Activated T-cell treated with anti-CD3 and anti-CD28 coated beads, Interleukin-2, amount 50 U/mL, for 24 hours (primary cell): ENCODE data around the gene PANK3.

Experiments used
- DNase-seq: peaks from one replicate; pipeline ENCODE4 v3.0.0-alpha.2; 2020
- H3K27ac Mint-ChIP-seq: 2 replicates; pipeline ENCODE4 v1.8.0; 2020; ENCODE audit warnings: mild to moderate bottlenecking, mixed read lengths
- H3K27me3 Mint-ChIP-seq: 2 replicates; pipeline ENCODE4 v1.8.0; 2020; ENCODE audit warnings: mixed read lengths
- H3K36me3 Mint-ChIP-seq: 2 replicates; pipeline ENCODE4 v1.8.0; 2020; ENCODE audit warnings: low read depth, mixed read lengths
- H3K4me1 Mint-ChIP-seq: 2 replicates; pipeline ENCODE4 v1.8.0; 2020; ENCODE audit warnings: low read depth, mixed read lengths
- H3K4me3 Mint-ChIP-seq: 2 replicates; pipeline ENCODE4 v1.8.0; 2020; ENCODE audit warnings: mild to moderate bottlenecking, moderate library complexity, mixed read lengths
- H3K9me3 Mint-ChIP-seq: 2 replicates; pipeline ENCODE4 v1.8.0; 2020; ENCODE audit warnings: mixed read lengths

Gene PANK3

GRCh38 chr5:168578538-168579487 lies at the start of gene PANK3:
TSS of gene PANK3 (minus strand) at chr5:168579368. CDS start at chr5:168579283, 85 bp downstream.
- peaks cover 43% of the 10 kb centered on the region for H3K36me3 Mint-ChIP-seq
- H3K4me1 Mint-ChIP-seq = peaks cover 34% of the 10 kb centered on the region
- no peaks in the 10 kb centered on the region for H3K27me3 Mint-ChIP-seq
- peaks cover 2% of the 10 kb centered on the region for H3K9me3 Mint-ChIP-seq
- DNase-seq = no peak
- H3K4me3 Mint-ChIP-seq = peak within 1 kb of the TSS; percentile 96
- H3K27ac Mint-ChIP-seq = peak within 1 kb of the TSS; percentile 97

- no peak for DNase-seq
- no peak overlapping the region for H3K4me3 Mint-ChIP-seq
- peaks cover 29% of the 10 kb centered on the region for H3K27me3 Mint-ChIP-seq
- no peak overlapping the region for H3K27ac Mint-ChIP-seq
- no peaks in the 10 kb centered on the region for H3K9me3 Mint-ChIP-seq
- no peaks in the 10 kb centered on the region for H3K4me1 Mint-ChIP-seq
- no peaks in the 10 kb centered on the region for H3K36me3 Mint-ChIP-seq
Observed at GRCh38 chr5:168624850-168625364, 45.7 kb upstream of the PANK3 start.

- H3K27ac Mint-ChIP-seq = no peak overlapping the region
Observed at GRCh38 chr5:168620807-168621206, 41.6 kb upstream of the PANK3 start.

GRCh38 chr5:168614661-168615060 lies 35.5 kb upstream of the PANK3 start:
- Mint-ChIP-seq H3K9me3 (no peaks in the 10 kb centered on the region), H3K4me1 (peaks cover 10% of the 10 kb centered on the region), H3K4me3 (no peak overlapping the region), H3K27me3 (no peaks in the 10 kb centered on the region), H3K36me3 (no peaks in the 10 kb centered on the region), H3K27ac (no peak overlapping the region)
- no peak for DNase-seq

More at GRCh38 chr5:168620807-168621206, 41.6 kb upstream of the PANK3 start:
- H3K9me3 Mint-ChIP-seq = no peaks in the 10 kb centered on the region
- DNase-seq = no peak
- H3K36me3 Mint-ChIP-seq = no peaks in the 10 kb centered on the region
- peaks cover 4% of the 10 kb centered on the region for H3K27me3 Mint-ChIP-seq
- H3K4me1 Mint-ChIP-seq = no peaks in the 10 kb centered on the region
- no peak overlapping the region for H3K4me3 Mint-ChIP-seq

- Mint-ChIP-seq H3K9me3 (no peaks in the 10 kb centered on the region), H3K4me1 (peaks cover 10% of the 10 kb centered on the region), H3K27ac (no peak overlapping the region), H3K27me3 (no peaks in the 10 kb centered on the region), H3K36me3 (no peaks in the 10 kb centered on the region), H3K4me3 (no peak overlapping the region)
- DNase-seq = no peak
Observed at GRCh38 chr5:168613996-168614395, 34.8 kb upstream of the PANK3 start.

GRCh38 chr5:168613396-168613795 lies 34.2 kb upstream of the PANK3 start:
- peaks cover 16% of the 10 kb centered on the region for H3K4me1 Mint-ChIP-seq
- H3K27ac Mint-ChIP-seq = no peak overlapping the region
- H3K36me3 Mint-ChIP-seq = no peaks in the 10 kb centered on the region

GRCh38 chr5:168612996-168613395 lies 33.8 kb upstream of the PANK3 start:
- Mint-ChIP-seq H3K9me3 (no peaks in the 10 kb centered on the region), H3K4me1 (peaks cover 20% of the 10 kb centered on the region), H3K4me3 (no peak overlapping the region), H3K27ac (peak overlapping the region; percentile 47), H3K27me3 (no peaks in the 10 kb centered on the region), H3K36me3 (no peaks in the 10 kb centered on the region)
- DNase-seq = no peak

More at GRCh38 chr5:168613396-168613795, 34.2 kb upstream of the PANK3 start:
- DNase-seq = no peak
- Mint-ChIP-seq H3K9me3 (no peaks in the 10 kb centered on the region), H3K4me3 (no peak overlapping the region), H3K27me3 (no peaks in the 10 kb centered on the region)

GRCh38 chr5:168612123-168612522 lies 33.0 kb upstream of the PANK3 start:
- Mint-ChIP-seq H3K9me3 (no peaks in the 10 kb centered on the region), H3K4me3 (no peak overlapping the region)

GRCh38 chr5:168611165-168611564 lies 32.0 kb upstream of the PANK3 start:
- no peak for DNase-seq
- no peaks in the 10 kb centered on the region for H3K36me3 Mint-ChIP-seq
- H3K4me3 Mint-ChIP-seq = no peak overlapping the region
- H3K27me3 Mint-ChIP-seq = no peaks in the 10 kb centered on the region
- no peaks in the 10 kb centered on the region for H3K9me3 Mint-ChIP-seq
- H3K27ac Mint-ChIP-seq = no peak overlapping the region
- H3K4me1 Mint-ChIP-seq = peaks cover 24% of the 10 kb centered on the region

More at GRCh38 chr5:168612123-168612522, 33.0 kb upstream of the PANK3 start:
- no peak for DNase-seq
- Mint-ChIP-seq H3K27ac (no peak overlapping the region), H3K27me3 (no peaks in the 10 kb centered on the region), H3K36me3 (no peaks in the 10 kb centered on the region), H3K4me1 (peaks cover 24% of the 10 kb centered on the region)

GRCh38 chr5:168609806-168610482 lies 30.8 kb upstream of the PANK3 start:
- H3K4me3 Mint-ChIP-seq = no peak overlapping the region
- no peaks in the 10 kb centered on the region for H3K27me3 Mint-ChIP-seq
- H3K36me3 Mint-ChIP-seq = no peaks in the 10 kb centered on the region
- no peak for DNase-seq
- H3K4me1 Mint-ChIP-seq = peaks cover 24% of the 10 kb centered on the region
- no peaks in the 10 kb centered on the region for H3K9me3 Mint-ChIP-seq
- H3K27ac Mint-ChIP-seq = no peak overlapping the region

- Mint-ChIP-seq H3K27me3 (no peaks in the 10 kb centered on the region), H3K4me3 (no peak overlapping the region), H3K4me1 (peaks cover 25% of the 10 kb centered on the region), H3K9me3 (no peaks in the 10 kb centered on the region), H3K36me3 (no peaks in the 10 kb centered on the region), H3K27ac (no peak overlapping the region)
- DNase-seq = no peak
Observed at GRCh38 chr5:168608821-168609220, 29.7 kb upstream of the PANK3 start.

- H3K27ac Mint-ChIP-seq = peak overlapping the region; percentile 15
- DNase-seq = no peak
- H3K36me3 Mint-ChIP-seq = no peaks in the 10 kb centered on the region
- no peaks in the 10 kb centered on the region for H3K9me3 Mint-ChIP-seq
- H3K27me3 Mint-ChIP-seq = no peaks in the 10 kb centered on the region
- H3K4me3 Mint-ChIP-seq = no peak overlapping the region
- H3K4me1 Mint-ChIP-seq = peaks cover 25% of the 10 kb centered on the region
Observed at GRCh38 chr5:168608386-168608785, 29.2 kb upstream of the PANK3 start.

- no peaks in the 10 kb centered on the region for H3K9me3 Mint-ChIP-seq
- no peak overlapping the region for H3K4me3 Mint-ChIP-seq
- DNase-seq = no peak
- peak overlapping the region; percentile 77 for H3K27ac Mint-ChIP-seq
- peaks cover 21% of the 10 kb centered on the region for H3K4me1 Mint-ChIP-seq
- H3K36me3 Mint-ChIP-seq = no peaks in the 10 kb centered on the region
- H3K27me3 Mint-ChIP-seq = no peaks in the 10 kb centered on the region
Observed at GRCh38 chr5:168607946-168608345, 28.8 kb upstream of the PANK3 start.

GRCh38 chr5:168606562-168606961 lies 27.4 kb upstream of the PANK3 start:
- H3K27me3 Mint-ChIP-seq = no peaks in the 10 kb centered on the region
- peaks cover 17% of the 10 kb centered on the region for H3K4me1 Mint-ChIP-seq
- no peak overlapping the region for H3K4me3 Mint-ChIP-seq
- H3K36me3 Mint-ChIP-seq = no peaks in the 10 kb centered on the region
- no peaks in the 10 kb centered on the region for H3K9me3 Mint-ChIP-seq
- no peak overlapping the region for H3K27ac Mint-ChIP-seq
- DNase-seq = no peak

- Mint-ChIP-seq H3K27ac (no peak overlapping the region), H3K9me3 (no peaks in the 10 kb centered on the region), H3K4me1 (peaks cover 17% of the 10 kb centered on the region), H3K4me3 (no peak overlapping the region), H3K36me3 (no peaks in the 10 kb centered on the region), H3K27me3 (peaks cover 6% of the 10 kb centered on the region)
- DNase-seq = no peak
Observed at GRCh38 chr5:168604436-168604835, 25.3 kb upstream of the PANK3 start.
